HG03039 (cell line): ENCODE measurements around the gene PROB1.
"Not testable (repeated sequence)": the region's sequence is repeated elsewhere in the genome, so short reads cannot be mapped to it uniquely, and the experiment has no call there.

Experiments
- ATAC-seq: cut with Tn5 transposase; IDR thresholded peaks from one replicate; pipeline ENCODE4 v1.9.1; 2021; ENCODE audit warnings: mild to moderate bottlenecking, moderate library complexity; ENCODE audit not compliant: unreplicated experiment

PROB1 gene, protein sequence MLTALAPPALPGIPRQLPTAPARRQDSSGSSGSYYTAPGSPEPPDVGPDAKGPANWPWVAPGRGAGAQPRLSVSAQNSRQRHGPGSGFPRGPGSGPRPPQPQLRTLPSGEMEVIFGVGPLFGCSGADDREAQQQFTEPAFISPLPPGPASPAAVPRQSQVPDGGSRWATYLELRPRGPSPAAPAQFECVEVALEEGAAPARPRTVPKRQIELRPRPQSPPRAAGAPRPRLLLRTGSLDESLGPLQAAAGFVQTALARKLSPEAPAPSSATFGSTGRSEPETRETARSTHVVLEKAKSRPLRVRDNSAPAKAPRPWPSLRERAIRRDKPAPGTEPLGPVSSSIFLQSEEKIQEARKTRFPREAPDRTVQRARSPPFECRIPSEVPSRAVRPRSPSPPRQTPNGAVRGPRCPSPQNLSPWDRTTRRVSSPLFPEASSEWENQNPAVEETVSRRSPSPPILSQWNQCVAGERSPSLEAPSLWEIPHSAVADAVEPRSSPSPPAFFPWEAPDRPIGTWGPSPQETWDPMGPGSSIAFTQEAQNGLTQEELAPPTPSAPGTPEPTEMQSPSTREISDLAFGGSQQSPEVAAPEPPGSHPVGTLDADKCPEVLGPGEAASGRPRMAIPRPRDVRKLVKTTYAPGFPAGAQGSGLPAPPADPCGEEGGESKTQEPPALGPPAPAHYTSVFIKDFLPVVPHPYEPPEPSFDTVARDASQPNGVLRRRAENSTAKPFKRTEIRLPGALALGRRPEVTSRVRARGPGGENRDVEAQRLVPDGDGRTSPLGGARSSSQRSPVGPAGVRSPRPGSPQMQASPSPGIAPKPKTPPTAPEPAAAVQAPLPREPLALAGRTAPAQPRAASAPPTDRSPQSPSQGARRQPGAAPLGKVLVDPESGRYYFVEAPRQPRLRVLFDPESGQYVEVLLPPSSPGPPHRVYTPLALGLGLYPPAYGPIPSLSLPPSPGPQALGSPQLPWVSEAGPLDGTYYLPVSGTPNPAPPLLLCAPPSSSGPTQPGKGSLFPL

DNA sequence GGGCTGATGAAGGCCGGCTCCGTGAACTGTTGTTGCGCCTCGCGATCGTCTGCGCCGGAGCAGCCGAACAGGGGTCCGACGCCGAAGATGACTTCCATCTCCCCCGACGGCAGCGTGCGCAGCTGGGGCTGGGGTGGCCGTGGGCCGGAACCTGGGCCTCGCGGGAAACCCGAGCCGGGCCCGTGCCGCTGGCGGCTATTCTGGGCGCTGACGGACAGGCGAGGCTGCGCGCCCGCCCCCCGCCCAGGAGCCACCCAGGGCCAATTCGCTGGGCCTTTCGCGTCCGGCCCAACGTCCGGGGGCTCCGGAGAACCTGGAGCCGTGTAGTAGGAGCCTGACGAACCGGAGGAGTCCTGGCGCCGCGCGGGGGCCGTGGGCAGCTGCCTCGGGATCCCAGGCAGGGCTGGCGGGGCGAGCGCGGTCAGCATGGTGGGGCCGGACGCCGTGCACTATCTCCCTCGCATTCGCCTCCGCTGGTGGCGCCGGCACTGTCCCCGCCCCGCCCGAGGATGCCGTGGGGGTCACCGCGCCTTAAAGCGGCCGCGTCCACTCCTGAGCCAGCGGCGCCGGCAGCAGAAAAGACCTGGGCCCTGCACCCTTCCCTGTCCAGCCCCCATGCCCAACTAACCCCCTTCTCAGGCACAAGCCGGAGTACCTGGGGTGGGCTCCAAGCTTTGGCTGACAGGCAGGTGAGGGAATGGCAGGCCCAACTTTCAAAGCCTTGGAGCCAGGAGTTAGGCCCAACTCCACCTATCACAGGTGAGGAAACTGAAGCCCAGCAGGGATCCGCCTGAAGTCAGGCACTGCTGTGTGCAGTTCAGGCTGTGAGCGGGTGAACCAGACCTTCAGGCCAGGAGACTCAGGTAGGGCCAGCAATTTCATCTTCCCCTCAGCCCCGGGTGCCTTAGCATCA is at the start of gene PROB1:
PROB1 (minus strand) TSS at position 451 of the 913 bp plus-strand sequence; CDS start at position 428, 23 bp downstream.
- ATAC-seq: no peak

DNA sequence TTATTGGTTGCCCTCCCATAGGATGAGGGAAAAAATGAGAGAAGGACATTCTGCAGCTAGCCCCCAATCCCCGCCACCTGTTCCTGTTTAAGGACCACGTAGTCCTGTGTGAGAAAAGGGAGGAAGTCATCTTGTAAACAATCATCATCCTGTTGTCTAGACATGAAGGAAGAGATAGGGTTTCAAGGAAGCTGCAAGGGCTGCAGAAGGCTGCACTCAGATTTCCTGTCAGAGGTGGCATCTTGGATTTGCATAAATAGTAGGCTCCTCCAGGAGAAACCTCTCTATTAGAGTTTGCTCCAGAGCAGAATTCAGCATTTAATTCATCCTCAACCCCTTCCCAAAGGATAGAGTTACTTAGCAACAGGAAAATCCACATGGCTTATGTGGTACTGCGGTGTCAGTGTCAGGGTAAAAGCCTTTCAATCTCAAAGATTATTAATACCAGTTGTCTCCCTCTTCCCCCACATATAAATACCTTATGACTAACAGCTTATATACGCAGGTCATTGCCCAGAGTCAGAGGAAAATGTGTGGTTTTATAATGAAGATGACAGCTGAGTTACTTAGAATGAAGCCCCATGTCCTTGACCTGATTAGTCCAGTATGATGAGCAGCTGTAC is 49.0 kb upstream of the PROB1 start:
- ATAC-seq: no peak

DNA sequence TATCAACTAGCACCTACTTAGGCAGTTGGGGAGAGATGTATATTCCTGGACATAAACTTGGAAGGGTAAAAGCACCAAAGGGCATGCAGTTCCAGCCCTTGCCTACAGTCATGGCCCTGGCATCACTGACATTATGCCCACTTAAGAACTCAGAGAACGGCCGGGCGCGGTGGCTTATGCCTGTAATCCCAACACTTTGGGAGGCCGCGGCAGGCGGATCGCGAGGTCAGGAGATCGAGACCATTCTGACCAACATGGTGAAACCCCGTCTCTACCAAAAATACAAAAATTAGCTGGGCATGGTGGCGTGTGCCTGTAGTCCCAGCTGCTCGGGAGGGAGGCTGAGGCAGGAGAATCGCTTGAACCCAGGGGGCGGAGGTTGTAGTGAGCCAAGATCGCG is 45.5 kb upstream of the PROB1 start:
- not testable (repeated sequence) for ATAC-seq

DNA sequence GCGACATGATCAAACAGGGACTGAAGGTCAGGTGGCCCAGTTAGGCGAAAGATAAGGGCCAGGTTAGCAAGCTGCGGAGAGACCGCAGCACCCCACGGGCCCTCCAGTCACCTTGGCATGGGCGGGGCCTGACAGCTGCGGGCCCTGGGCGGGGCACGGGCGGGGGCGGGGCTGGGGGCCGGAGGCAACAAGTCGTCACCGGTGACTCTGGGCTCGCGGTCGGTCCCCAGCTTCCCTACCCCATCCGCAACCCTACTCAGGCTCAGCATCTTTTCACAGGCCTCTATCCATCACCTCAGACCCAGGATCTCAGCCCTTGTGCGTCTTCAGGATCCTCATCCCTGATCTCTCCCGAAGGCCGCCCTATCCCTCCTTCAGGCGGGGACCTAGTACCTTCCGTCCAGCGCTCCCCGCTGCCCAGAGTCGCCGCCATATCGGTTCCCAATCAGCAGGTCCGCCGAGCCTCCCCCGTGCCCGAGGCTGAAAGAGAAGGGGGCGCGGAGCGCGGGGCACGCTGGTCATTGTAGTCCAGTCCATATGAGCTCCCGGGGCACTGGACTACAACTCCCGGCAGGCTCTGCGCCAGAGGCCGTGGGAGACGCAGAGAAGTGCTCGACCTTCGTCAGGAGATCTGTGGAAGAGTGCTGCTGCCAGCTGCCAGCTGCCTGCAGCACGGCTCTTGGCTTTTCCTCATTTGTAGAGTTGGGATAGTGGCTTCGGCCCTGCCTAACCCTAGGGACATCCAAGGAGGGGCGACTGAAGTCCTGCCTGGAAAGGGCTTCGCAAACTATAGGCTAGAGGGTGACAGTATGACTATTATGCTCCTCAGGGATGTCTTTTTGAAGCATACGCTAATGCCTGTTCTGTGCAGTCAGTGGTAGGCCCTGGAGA is 44.4 kb upstream of the PROB1 start, which contains the start of gene DNAJC18:
DNAJC18 (minus strand) TSS at position 513 of the 891 bp plus-strand sequence; CDS start at position 433, 80 bp downstream.
- peak; percentile 90 for ATAC-seq

DNA sequence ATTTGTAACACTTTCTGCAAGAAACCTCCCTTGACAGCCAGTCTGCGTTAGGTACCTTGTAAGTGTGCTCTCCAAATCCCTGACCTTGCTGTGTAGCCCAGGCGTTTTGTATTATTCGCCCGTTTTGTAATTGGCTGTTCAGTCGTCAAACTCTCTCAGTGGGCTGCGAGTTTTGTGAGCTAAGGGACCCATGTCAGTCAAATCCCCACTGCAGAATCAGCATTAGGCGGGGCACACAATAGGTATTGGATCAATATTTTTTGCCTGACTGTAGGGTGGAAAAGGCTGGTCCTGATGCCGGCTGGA is 43.8 kb upstream of the PROB1 start:
- peak; percentile 2 for ATAC-seq

DNA sequence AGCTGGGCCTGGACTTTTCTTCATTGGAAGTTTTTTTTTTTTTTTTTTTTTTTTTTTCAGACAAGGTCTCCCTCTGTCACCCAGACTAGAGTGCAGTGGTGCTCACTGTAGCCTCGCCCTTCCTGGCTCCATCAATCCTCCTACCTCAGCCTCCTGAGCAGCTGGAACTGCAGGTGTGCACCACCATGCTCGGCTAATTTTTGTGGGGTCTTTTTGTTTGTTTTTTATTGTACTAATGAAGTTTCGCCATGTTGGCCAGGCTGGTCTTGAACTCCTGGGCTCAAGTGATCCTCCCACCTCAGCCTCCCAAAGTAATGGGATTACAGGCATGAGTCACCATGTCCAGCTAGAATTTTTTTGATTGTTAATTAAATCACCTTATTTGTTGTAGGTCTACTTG is 40.8 kb upstream of the PROB1 start:
- ATAC-seq: no peak

DNA sequence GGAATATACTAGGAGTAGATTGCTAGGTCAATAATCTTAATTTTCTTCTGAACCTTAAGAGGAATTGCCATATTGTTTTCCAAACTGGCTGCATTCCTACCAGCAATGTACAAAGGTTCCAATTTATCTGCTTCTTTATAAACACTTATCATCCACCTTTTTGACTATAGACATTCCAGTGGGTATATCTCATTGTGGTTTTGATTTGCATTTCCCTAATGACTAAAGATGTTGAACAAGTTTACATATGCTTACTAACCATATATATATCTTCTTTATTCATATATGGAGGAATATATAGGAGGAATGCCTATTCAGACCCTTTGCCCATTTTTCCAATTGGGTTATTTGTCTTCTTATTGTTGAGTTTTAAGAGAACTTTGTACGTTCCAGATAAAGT is 36.8 kb upstream of the PROB1 start:
- no peak for ATAC-seq

DNA sequence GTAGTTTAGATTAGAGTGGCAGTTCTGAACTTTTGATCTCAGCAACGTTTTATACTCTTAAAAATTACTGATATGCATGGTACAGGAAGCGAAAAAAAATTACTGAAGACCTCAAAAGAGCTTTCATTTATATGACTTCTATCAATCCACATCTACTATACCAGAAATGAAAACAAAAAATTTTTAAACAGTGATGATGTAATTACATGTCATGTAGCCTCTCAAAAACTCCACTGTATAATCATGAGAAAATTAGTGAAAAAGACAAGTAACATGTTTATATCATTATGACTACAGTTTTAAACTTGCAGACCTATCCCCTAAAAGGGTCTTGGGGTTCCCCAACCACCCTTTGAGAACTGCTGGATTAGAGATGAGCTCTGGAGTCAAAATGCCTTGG is 35.1 kb upstream of the PROB1 start:
- no peak for ATAC-seq

DNA sequence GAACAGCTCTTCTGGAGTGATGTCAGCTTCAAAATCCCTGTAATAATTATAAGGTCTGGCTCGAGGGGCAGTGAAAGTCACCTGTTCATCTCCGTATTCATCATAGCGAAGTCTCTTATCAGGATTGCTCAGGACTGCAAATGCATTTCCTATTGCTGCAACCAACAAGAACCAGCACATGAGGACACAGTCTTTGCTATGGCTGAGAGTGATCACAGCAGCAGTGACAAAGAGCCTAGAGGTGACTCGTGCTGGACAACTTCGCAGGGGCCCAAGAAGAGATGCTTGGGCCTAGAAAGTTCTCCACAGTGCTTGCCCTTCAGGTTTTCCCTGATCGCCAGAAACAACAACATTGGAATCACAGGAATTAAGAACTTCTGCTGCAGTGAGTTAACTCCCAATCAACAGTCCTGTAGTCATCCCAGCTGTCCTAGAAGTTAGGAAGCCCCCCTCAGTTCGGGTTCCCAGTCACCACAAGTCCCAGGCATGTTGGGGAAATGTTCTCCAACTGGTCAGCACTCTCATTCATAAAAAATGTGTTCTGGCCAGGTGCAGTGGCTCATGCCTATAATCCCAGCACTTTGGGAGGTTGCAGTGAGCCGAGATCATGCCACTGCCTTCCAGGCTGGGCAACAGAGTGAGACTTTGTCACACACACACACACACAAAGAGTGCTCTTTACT is 31.4 kb upstream of the PROB1 start:
- ATAC-seq: no peak

DNA sequence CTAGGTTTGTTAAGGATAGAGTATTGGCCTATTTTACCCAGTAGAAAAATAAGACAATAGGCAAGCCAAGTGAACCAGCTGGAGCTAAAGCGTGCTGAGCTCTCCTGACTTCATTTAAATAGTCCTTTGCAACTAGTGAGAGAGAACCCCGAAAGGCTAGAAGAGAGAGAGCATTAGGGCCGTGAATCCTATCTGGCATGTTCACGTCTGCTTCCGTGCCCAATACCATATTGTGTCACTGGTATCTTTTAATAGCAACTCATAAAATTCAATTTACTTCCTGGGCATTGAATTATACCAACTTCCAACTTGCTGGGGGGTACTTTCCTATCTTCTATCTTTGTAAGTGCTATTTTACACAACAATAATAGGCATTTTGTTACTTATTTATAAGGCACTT is 30.6 kb upstream of the PROB1 start:
- ATAC-seq: no peak

DNA sequence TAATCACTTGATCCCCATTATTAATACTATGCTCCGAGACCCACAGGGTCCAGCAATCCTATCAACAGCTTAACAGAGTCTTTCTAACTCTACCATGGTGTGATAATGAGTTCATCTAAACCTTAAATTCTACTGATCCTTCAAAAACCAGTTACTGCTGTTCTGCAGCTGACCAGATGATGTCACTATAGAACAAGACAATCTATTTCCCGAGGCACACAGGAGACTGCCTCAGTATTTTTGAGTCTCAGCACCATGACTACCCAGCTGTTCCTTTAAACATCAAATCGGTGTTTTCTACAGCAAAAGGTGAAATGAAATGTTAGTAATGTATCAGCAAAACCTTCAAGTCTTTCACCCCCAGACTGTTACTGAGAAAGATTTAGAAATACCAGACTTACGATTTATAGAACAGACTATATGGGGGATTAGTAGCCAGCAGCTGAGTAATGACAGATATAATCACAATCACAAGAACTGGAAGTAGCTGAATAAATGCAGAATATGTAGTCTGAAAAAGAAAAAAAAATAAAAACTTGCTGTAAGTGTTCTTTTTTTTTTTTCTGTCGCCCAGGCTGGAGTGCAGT is 27.5 kb upstream of the PROB1 start:
- no peak for ATAC-seq

DNA sequence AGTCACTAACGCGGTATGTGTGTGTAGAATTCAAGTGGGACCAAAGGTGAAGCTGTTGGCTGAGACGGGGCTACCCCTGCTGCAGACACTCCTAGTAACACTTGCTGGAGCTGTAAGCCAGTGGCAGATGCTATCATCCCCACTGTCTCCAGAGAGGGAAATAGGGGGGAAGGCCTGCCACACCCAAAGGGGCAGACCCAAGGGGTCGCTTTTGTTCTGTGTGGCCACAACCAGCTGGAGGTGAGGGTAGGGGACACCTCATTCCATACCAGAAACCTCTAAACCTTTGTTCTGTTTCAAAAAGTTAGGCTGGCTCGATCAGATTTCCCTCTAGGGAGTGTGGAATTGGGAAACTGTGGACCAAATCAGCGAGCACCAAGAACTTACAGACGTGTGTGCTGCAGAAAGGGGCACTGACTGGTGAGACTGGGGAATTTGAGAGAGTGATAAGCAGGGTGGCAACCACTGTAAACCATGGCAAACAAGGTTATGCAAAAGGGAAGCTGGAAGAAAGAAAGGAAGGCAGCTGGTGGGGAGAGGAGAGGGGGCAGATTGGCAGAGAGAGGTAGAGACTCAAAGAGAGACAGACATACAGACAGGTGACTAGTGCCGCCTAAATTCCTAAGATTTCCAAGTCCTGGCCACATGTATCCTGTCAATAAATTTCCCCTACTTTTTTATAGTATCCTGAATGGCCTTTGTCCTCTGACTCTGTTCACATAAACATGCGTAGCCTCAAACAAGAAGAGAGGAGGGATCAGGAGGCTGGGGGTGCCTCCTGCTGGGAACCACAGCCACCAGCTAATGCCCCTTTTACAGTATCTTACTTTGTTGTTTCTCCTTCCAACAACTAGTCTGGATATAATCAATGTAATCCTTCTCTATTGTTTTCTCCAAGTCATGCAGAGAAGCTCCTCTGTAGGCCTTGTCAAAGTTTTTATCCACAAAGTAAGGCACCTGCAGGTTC is 24.6 kb upstream of the PROB1 start:
- ATAC-seq: no peak

DNA sequence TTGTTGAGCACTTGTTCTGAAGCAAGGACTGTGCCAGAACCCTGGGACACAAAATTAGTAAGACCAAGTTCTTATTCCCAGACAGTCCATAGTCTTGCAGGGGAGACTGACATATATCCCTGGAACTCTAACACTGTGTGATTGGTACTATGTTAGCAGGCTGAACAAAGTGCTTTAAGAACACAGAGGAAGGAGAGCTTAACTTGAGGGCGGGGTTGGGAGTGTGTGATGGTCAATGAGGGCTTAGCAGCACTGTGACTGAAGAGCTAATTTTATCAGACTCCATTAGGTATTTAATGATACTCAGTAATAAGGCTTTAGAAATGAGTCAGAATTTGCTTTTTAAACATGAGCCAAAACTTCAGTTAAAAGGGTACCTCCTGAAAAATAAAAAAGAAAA is 23.9 kb upstream of the PROB1 start:
- no peak for ATAC-seq

DNA sequence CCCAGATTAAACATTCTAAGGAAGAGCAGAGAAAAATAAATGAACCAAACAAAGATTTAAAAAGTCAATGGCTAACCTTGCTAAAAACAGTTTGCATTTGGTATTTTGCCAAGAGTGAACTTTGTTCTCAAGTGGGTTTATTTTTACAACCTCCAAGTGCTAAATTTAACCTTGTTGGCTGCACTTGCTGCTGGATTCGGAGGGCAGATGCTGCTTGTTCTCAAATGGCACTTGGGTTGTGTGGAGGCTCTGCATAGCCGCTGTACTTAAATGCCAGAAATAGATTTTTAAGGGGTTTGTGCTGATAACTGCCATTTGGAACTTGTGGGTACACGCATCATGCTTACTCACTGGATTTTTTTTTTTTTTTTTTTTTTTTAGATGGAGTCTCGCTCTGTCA is 22.3 kb upstream of the PROB1 start:
- no peak for ATAC-seq

DNA sequence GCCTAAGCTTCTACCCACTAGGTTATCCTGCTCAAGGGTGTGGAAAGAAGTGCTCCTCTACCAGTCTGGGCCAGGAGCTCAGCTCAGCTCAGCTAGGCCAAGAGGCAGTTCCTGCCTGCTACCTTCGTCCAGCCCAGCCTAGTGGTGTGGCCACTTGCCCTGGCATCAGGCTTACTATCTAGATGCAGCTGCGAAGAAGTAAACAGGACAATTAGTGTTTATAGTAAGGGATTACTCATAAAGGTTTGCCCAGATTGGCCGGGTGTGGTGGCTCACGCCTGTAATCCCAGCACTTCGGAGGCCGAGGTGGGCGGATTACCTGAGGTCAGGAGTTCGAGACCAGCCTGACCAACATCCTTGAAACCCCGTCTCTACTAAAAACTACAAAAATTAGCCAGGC is 21.7 kb upstream of the PROB1 start:
- no peak for ATAC-seq

DNA sequence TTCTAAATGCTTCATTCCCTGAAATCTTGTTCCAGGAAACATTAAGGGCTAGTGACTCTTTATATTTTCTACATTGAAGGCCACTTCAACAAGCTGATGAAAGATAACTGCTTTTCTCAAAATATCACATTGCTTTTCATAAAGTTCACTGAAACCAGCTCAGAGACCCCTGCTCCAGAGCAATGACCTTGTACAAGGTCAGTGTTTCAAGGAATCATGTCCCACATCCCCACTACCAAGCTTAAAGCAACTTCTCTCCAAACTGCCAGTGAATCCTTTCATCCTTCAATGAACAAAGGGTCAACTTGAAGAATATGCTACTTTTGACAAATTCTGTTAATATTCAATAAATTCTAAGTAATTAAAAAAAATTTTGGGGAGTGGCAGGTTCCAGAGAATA is 21.0 kb upstream of the PROB1 start:
- ATAC-seq: no peak

DNA sequence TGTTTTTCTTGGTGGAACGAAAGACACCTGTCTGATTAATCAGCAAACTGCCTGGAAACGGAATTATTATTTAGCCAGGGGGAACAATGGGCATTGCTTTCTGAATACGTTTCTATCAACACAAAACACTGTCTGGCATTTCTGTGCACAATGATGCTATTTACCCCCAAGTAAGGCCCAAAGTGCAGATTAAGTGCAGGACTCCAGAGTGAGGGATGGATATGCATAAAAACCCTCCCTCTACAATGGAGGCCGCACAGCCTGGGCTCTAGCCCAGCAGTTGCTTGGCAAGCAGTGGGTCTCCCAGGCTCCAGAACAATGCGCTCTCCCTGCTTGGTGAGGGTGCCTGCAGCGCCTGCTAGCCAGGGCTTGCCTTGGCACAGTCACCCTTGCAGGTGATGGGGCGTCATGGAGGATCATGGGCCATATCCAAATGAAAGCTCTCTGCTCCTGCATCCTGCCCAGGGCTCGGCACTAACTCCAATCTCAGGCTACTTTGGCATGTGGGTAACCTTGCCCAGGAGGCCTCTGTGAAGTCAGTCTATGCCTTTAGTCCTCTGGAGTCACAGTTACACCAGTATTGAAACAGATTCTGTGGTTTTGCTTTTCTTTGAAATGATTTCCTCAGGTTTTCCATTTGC is 20.4 kb upstream of the PROB1 start:
- no peak for ATAC-seq
